ENCODE measurements around the gene PHIP. TPM values are rescaled to one million over a fixed set of nuclear protein-coding genes. Genes with fewer than 3 reads are reported as not detected.

PHIP gene
- total RNA-seq, 5 donors from 2014 or later (not counting 1 experiment from before 2014, with no cell fraction given): 32.1 to 44.6 (median 33.5) TPM

- Mint-ChIP-seq H3K4me3 (no peak overlapping the region), H3K9me3 (no peaks in the 10 kb centered on the region), H3K27me3 (no peaks in the 10 kb centered on the region), H3K36me3 (peaks cover 30% of the 10 kb centered on the region), H3K27ac (no peak overlapping the region), H3K4me1 (peaks cover 54 to 63% (median 55%) of the 10 kb centered on the region in 3 donors)
- WGBS (ENCODE audit: insufficient coverage): no CpG with 5 or more reads among the region's 2 CpGs
- ChIA-PET CTCF (no interaction called here), POLR2A (no interaction called here)
- H3K9me3 ChIP-seq: no peaks in the 10 kb centered on the region
- no peak overlapping the region for H3K27ac ChIP-seq (ENCODE audit: low read length)
- H3K4me1 ChIP-seq (ENCODE audit: control insufficient read depth in 1 of 2, extremely low read depth in 1 of 2, insufficient read depth in 2 of 2, low read length in 2 of 2): peaks cover 0 to 2% of the 10 kb centered on the region in 2 experiments
- no peak overlapping the region for H3K4me3 ChIP-seq (ENCODE audit: control insufficient read depth in 1 of 2, extremely low read depth in 1 of 2, low read length in 1 of 2)
- DNase-seq (no peak), ATAC-seq (replicated peaks in 1 of 4) (no peak)
- H3K27me3 ChIP-seq (replicated peaks in 1 of 2; ENCODE audit: control insufficient read depth in 2 of 2, extremely low read depth in 1 of 2, insufficient read depth in 2 of 2, low read length in 1 of 2): no peaks in the 10 kb centered on the region
- H3K36me3 ChIP-seq (ENCODE audit: control insufficient read depth in 2 of 2, extremely low read depth in 1 of 2, insufficient read depth in 1 of 2, low read length in 1 of 2): peaks cover 0 to 3% of the 10 kb centered on the region in 2 donors
Measured at GRCh38 chr6:79047072-79047471, 31.0 kb downstream of the PHIP start.

GRCh38 chr6:79045966-79046365 lies 32.1 kb downstream of the PHIP start:
- ATAC-seq (replicated peaks in 1 of 4): peak in 3 of 4 experiments; percentile 36 to 53 (median 45)
- Mint-ChIP-seq H3K4me1 (peaks cover 55 to 59% (median 56%) of the 10 kb centered on the region in 3 donors), H3K27ac (peak overlapping the region; percentile 68 to 82), H3K9me3 (no peaks in the 10 kb centered on the region), H3K36me3 (peaks cover 27% of the 10 kb centered on the region), H3K27me3 (no peaks in the 10 kb centered on the region), H3K4me3 (no peak overlapping the region)
- H3K4me1 ChIP-seq (ENCODE audit: control insufficient read depth in 1 of 2, extremely low read depth in 1 of 2, insufficient read depth in 2 of 2, low read length in 2 of 2): peaks cover 0 to 2% of the 10 kb centered on the region in 2 experiments
- no peak for DNase-seq
- ChIA-PET POLR2A (no interaction called here), CTCF (interaction anchor here (0.6 to 0.9 kb wide), 3 partner anchors 18 to 85 kb away, joined by 3 to 7 read pairs (median 3); no protein-coding TSS in a partner anchor)
- WGBS (ENCODE audit: insufficient coverage): 61% methylated on average over 2 of the region's 2 CpGs
- H3K9me3 ChIP-seq: no peaks in the 10 kb centered on the region
- H3K27ac ChIP-seq (ENCODE audit: low read length): no peak overlapping the region
- H3K27me3 ChIP-seq (replicated peaks in 1 of 2; ENCODE audit: control insufficient read depth in 2 of 2, extremely low read depth in 1 of 2, insufficient read depth in 2 of 2, low read length in 1 of 2): no peaks in the 10 kb centered on the region
- no peak overlapping the region for H3K4me3 ChIP-seq (ENCODE audit: control insufficient read depth in 1 of 2, extremely low read depth in 1 of 2, low read length in 1 of 2)
- peaks cover 0 to 5% of the 10 kb centered on the region in 2 donors for H3K36me3 ChIP-seq (ENCODE audit: control insufficient read depth in 2 of 2, extremely low read depth in 1 of 2, insufficient read depth in 1 of 2, low read length in 1 of 2)

- Mint-ChIP-seq H3K36me3 (peaks cover 36% of the 10 kb centered on the region), H3K4me1 (peaks cover 51 to 69% (median 62%) of the 10 kb centered on the region in 3 donors), H3K27me3 (no peaks in the 10 kb centered on the region), H3K27ac (no peak overlapping the region), H3K9me3 (no peaks in the 10 kb centered on the region), H3K4me3 (no peak overlapping the region)
- no peaks in the 10 kb centered on the region for H3K9me3 ChIP-seq
- H3K27ac ChIP-seq (ENCODE audit: low read length): no peak overlapping the region
- CTCF ChIA-PET: interaction anchor here in 1 of 2 donors (1.3 kb wide), 1 partner anchor 33 kb away, joined by 5 read pairs; no protein-coding TSS in a partner anchor
- WGBS (ENCODE audit: insufficient coverage): 17% methylated on average over 3 of the region's 5 CpGs
- POLR2A ChIA-PET: interaction anchor here in 1 of 2 donors (0.8 kb wide), 1 partner anchor 34 kb away, joined by 5 read pairs; no protein-coding TSS in a partner anchor
- DNase-seq (no peak), ATAC-seq (replicated peaks in 1 of 4) (no peak)
- H3K4me3 ChIP-seq (ENCODE audit: control insufficient read depth in 1 of 2, extremely low read depth in 1 of 2, low read length in 1 of 2): no peak overlapping the region
- H3K4me1 ChIP-seq (ENCODE audit: control insufficient read depth in 1 of 2, extremely low read depth in 1 of 2, insufficient read depth in 2 of 2, low read length in 2 of 2): peaks cover 2% of the 10 kb centered on the region in 2 experiments
- H3K27me3 ChIP-seq (replicated peaks in 1 of 2; ENCODE audit: control insufficient read depth in 2 of 2, extremely low read depth in 1 of 2, insufficient read depth in 2 of 2, low read length in 1 of 2): no peaks in the 10 kb centered on the region
- H3K36me3 ChIP-seq (ENCODE audit: control insufficient read depth in 2 of 2, extremely low read depth in 1 of 2, insufficient read depth in 1 of 2, low read length in 1 of 2): peaks cover 0 to 20% of the 10 kb centered on the region in 2 donors
Measured at GRCh38 chr6:79042799-79043126, 35.3 kb downstream of the PHIP start.

- Mint-ChIP-seq H3K9me3 (no peaks in the 10 kb centered on the region), H3K27me3 (no peaks in the 10 kb centered on the region), H3K4me3 (no peak overlapping the region), H3K27ac (no peak overlapping the region), H3K4me1 (peaks cover 49 to 68% (median 59%) of the 10 kb centered on the region in 3 donors), H3K36me3 (peaks cover 41% of the 10 kb centered on the region)
- H3K4me1 ChIP-seq (ENCODE audit: control insufficient read depth in 1 of 2, extremely low read depth in 1 of 2, insufficient read depth in 2 of 2, low read length in 2 of 2): peaks cover 2% of the 10 kb centered on the region in 2 experiments
- no peak overlapping the region for H3K4me3 ChIP-seq (ENCODE audit: control insufficient read depth in 1 of 2, extremely low read depth in 1 of 2, low read length in 1 of 2)
- peaks cover 0 to 22% of the 10 kb centered on the region in 2 donors for H3K36me3 ChIP-seq (ENCODE audit: control insufficient read depth in 2 of 2, extremely low read depth in 1 of 2, insufficient read depth in 1 of 2, low read length in 1 of 2)
- DNase-seq (peak in 1 of 35 experiments; percentile 16), ATAC-seq (replicated peaks in 1 of 4) (peak in 2 of 4 experiments; percentile 16 to 51)
- H3K27me3 ChIP-seq (replicated peaks in 1 of 2; ENCODE audit: control insufficient read depth in 2 of 2, extremely low read depth in 1 of 2, insufficient read depth in 2 of 2, low read length in 1 of 2): no peaks in the 10 kb centered on the region
- WGBS (ENCODE audit: insufficient coverage): no CpG with 5 or more reads among the region's 1 CpG
- ChIA-PET CTCF (interaction anchor here in 1 of 2 donors (0.6 to 1.3 kb wide), 3 partner anchors 10 to 33 kb away, joined by 3 to 5 read pairs (median 3); no protein-coding TSS in a partner anchor), POLR2A (interaction anchor here (1.0 kb wide), 2 partner anchors 9 to 11 kb away, joined by 3 read pairs; no protein-coding TSS in a partner anchor)
- no peak overlapping the region for H3K27ac ChIP-seq (ENCODE audit: low read length)
- H3K9me3 ChIP-seq: no peaks in the 10 kb centered on the region
Measured at GRCh38 chr6:79042088-79042798, 35.8 kb downstream of the PHIP start.

GRCh38 chr6:79040083-79040482 lies 38.0 kb downstream of the PHIP start:
- H3K27me3 ChIP-seq (replicated peaks in 1 of 2; ENCODE audit: control insufficient read depth in 2 of 2, extremely low read depth in 1 of 2, insufficient read depth in 2 of 2, low read length in 1 of 2): no peaks in the 10 kb centered on the region
- H3K4me3 ChIP-seq (ENCODE audit: control insufficient read depth in 1 of 2, extremely low read depth in 1 of 2, low read length in 1 of 2): no peak overlapping the region
- POLR2A ChIA-PET: no interaction called here
- no peak overlapping the region for H3K4me3 Mint-ChIP-seq
- peaks cover 49% of the 10 kb centered on the region for H3K36me3 Mint-ChIP-seq
- no peak overlapping the region for H3K27ac Mint-ChIP-seq
- H3K27me3 Mint-ChIP-seq: no peaks in the 10 kb centered on the region
- no peak for ATAC-seq (replicated peaks in 1 of 4)
- DNase-seq: no peak
- H3K4me1 Mint-ChIP-seq: peaks cover 45 to 71% (median 60%) of the 10 kb centered on the region in 3 donors
- no peak overlapping the region for H3K27ac ChIP-seq (ENCODE audit: low read length)
- peaks cover 0 to 2% of the 10 kb centered on the region in 2 experiments for H3K4me1 ChIP-seq (ENCODE audit: control insufficient read depth in 1 of 2, extremely low read depth in 1 of 2, insufficient read depth in 2 of 2, low read length in 2 of 2)
- no peaks in the 10 kb centered on the region for H3K9me3 ChIP-seq
- CTCF ChIA-PET: no interaction called here
- H3K9me3 Mint-ChIP-seq: no peaks in the 10 kb centered on the region
- H3K36me3 ChIP-seq (ENCODE audit: control insufficient read depth in 2 of 2, extremely low read depth in 1 of 2, insufficient read depth in 1 of 2, low read length in 1 of 2): peaks cover 0 to 22% of the 10 kb centered on the region in 2 donors

GRCh38 chr6:79038061-79038460 lies 40.0 kb downstream of the PHIP start:
- POLR2A ChIA-PET: no interaction called here
- peaks cover 0 to 22% of the 10 kb centered on the region in 2 donors for H3K36me3 ChIP-seq (ENCODE audit: control insufficient read depth in 2 of 2, extremely low read depth in 1 of 2, insufficient read depth in 1 of 2, low read length in 1 of 2)
- H3K4me3 ChIP-seq (ENCODE audit: control insufficient read depth in 1 of 2, extremely low read depth in 1 of 2, low read length in 1 of 2): no peak overlapping the region
- H3K27ac Mint-ChIP-seq: no peak overlapping the region
- peaks cover 51% of the 10 kb centered on the region for H3K36me3 Mint-ChIP-seq
- H3K9me3 Mint-ChIP-seq: no peaks in the 10 kb centered on the region
- ATAC-seq (replicated peaks in 1 of 4) (no peak), DNase-seq (no peak)
- H3K4me1 Mint-ChIP-seq: peaks cover 39 to 72% (median 59%) of the 10 kb centered on the region in 3 donors
- no peak overlapping the region for H3K4me3 Mint-ChIP-seq
- H3K9me3 ChIP-seq: no peaks in the 10 kb centered on the region
- CTCF ChIA-PET: no interaction called here
- H3K27me3 Mint-ChIP-seq: no peaks in the 10 kb centered on the region
- no peak overlapping the region for H3K27ac ChIP-seq (ENCODE audit: low read length)
- H3K27me3 ChIP-seq (replicated peaks in 1 of 2; ENCODE audit: control insufficient read depth in 2 of 2, extremely low read depth in 1 of 2, insufficient read depth in 2 of 2, low read length in 1 of 2): no peaks in the 10 kb centered on the region
- peaks cover 0 to 2% of the 10 kb centered on the region in 2 experiments for H3K4me1 ChIP-seq (ENCODE audit: control insufficient read depth in 1 of 2, extremely low read depth in 1 of 2, insufficient read depth in 2 of 2, low read length in 2 of 2)
